ENCODE measurements around the gene SPRED3.

DNA sequence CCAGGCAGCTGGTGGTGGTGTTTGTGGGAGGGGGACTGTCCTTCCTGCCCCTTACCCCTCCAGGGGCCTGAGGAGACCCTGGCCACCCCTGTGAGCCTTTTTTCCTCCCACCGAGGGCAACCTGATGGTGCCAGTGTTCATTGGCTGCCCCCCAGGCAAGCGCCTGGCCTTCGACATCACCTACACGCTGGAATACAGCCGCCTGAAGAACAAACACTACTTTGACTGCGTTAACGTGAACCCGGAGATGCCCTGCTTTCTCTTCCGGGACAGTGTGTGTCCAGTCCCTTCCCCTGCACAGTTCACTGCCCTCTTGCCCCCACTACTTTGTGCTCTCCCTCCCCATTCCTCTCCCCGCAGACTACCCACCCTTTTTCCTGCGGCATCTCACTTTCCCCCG is 21.5 kb upstream of the SPRED3 start:
- no peak for TF ChIP-seq POLR2AphosphoS5 (IDR thresholded peaks at IDR 0.05)
- TF ChIP-seq, protein P1, sequence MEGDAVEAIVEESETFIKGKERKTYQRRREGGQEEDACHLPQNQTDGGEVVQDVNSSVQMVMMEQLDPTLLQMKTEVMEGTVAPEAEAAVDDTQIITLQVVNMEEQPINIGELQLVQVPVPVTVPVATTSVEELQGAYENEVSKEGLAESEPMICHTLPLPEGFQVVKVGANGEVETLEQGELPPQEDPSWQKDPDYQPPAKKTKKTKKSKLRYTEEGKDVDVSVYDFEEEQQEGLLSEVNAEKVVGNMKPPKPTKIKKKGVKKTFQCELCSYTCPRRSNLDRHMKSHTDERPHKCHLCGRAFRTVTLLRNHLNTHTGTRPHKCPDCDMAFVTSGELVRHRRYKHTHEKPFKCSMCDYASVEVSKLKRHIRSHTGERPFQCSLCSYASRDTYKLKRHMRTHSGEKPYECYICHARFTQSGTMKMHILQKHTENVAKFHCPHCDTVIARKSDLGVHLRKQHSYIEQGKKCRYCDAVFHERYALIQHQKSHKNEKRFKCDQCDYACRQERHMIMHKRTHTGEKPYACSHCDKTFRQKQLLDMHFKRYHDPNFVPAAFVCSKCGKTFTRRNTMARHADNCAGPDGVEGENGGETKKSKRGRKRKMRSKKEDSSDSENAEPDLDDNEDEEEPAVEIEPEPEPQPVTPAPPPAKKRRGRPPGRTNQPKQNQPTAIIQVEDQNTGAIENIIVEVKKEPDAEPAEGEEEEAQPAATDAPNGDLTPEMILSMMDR (IDR thresholded peaks at IDR 0.05) = no peak
- no peak for TF ChIP-seq POLR2A (IDR thresholded peaks at IDR 0.05; ENCODE audit: low read depth)

All from esophagus muscularis mucosa (tissue), 3 donors.